ENCODE results near the gene RHBDL1.
A peak's percentile ranks its signal among the peaks of the same experiment; 100 is the strongest.

The RHBDL1 gene

DNA sequence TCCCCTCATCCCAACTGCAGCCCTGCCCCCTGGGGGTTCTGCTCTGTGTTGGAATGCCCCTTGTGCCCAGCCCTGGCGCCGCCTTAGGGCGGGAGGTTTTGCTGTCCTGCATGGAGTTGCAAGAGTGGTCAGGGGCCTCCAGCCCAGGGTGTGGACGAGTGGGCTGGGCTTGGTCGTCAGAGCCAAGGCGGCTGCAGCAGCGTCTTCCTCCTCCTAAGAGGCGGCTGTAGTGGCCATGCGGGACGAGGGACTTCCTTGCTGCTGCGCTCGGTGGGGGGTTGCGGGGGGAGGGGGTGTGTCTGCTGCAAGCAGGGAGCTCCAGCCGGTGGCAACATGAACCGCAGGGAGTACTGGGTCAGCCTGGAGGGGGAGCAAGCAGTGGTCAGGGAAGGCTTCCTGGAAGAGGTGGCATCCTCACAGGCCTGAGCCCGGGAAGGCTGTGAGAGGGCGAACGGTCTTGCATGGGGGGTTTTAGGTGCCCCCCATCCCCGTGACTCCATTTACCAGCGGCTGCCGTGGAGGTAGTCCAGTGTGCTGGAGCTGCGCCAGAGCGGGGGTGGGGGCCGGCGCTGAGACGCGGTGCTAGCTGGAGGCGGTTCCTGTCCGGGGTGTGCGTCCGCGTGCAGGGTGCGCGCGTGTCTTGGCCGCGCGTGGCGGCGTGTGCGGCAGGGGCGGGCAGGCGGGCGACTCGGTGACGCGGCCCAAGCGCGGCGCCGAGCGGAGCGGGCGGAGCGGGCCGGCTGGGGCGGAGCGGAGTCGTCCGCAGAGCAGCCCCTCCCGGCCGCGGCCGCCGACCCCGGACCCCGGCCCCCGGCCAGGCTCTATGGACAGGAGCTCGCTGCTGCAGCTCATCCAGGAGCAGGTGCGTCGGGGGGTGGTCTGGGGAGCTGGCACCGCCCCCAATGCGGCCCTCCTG, at the start of gene RHBDL1:
RHBDL1 (plus strand) TSS at position 704 of the 916 bp plus-strand sequence; CDS start at position 824, 120 bp downstream.
- no peak for DNase-seq (ENCODE audit: low spot score)

DNA sequence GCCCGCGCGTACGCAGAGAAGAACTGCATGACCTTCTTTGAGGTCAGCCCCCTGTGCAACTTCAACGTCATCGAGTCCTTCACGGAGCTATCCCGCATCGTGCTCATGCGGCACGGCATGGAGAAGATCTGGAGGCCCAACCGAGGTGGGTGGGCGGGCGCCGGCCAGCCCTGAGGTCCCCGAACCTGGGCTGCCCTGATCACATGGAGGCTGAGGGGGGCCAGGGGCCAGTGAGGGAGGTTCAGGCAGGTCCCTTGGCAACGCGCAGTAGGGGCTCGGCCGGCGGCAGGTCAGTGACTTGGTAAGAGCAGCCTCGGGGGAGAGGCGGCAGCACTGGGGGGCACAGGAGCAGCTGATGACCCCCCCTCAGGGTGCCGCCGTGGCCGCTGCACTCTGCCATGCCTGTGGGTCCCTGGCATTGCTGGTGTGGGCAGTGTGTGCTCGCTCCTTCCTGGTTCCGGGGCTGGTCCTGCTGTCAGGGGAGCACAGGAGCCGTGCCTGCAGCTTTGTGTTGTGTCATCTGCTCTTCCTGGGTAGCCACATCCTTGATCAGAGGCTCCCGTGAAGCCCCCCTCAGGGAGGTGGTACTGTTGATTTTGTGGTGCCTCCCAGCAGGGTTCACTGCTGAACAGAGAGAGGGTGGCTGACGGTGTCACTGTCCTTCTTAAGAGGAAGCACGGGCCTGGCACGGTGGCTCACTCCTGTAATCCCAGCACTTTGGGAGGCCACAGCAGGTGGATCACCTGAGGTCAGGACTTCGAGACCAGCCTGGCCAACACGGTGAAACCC, 49.3 kb upstream of the RHBDL1 start:
- DNase-seq (ENCODE audit: low spot score) = no peak

DNA sequence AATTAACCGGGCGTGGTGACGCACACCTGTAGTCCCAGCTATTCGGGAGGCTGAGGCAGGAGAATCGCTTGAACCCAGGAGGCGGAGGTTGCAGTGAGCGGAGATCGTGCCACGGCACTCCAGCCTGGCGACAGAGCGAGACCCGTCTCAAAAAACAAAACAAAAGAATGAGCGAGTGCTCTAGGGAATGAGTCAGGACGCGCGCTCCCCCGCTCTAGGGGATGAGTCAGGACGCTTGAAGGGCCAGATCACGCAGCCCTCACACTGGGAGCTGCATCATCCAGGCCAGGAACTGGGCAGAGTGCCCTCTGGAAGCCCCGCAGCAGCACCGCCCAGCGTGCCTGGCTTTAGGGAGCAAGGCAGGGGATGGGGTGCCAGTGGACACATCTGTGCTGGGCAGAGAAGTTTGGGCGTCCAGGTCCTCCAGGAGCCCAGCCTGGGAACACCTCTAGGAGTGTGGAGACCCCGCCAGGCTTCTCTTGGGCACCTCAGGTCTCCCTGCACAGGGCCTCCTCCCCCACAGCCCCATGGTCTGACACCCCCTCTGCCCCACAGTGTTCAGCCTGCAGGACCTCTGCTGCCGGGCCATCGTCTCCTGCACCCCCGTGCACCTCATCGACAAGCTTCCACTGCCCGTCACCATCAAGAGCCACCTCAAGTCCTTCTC, 48.6 kb upstream of the RHBDL1 start:
- DNase-seq (ENCODE audit: low spot score) = no peak

GRCh38 chr16:627454-628239, 47.8 kb upstream of the RHBDL1 start:
- no peak for DNase-seq (ENCODE audit: low spot score)

- no peak for DNase-seq (ENCODE audit: low spot score)
These were observed 47.0 kb upstream of the RHBDL1 start for GRCh38 chr16:628321-629061.

GRCh38 chr16:629185-629832, 46.2 kb upstream of the RHBDL1 start:
- DNase-seq (ENCODE audit: low spot score) = no peak

GRCh38 chr16:629833-630248, 45.6 kb upstream of the RHBDL1 start:
- DNase-seq (ENCODE audit: low spot score) = no peak

DNA sequence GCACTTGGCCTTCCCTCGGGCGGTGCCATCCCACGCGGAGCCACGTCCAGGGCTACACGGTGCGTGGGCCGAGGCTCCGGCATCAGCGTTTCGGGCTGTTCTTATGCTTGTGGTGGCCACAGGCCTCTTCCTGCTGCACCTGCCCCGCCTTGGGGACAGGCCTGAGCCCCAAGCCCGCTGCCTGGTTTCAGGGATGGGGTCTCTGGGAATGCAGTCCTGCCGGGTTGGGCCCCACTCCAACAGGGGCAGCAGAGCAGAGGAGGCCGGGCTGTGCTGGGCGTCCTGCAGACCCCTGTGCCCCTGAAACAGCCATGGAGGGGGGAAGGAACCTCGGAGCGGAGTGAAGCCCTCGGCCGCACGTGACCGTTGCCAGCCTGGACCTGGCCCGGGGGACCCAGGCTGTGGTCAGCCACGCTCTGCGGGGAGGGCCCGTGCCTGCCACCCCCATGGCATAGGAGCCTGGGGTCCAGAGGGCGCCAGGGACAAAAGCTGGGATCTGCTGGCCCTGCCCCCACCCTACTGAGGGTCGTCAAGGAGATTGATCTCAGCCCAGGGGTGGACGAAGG, 45.1 kb upstream of the RHBDL1 start:
- DNase-seq (ENCODE audit: low spot score) = no peak

- no peak for DNase-seq (ENCODE audit: low spot score)
These were observed 44.6 kb upstream of the RHBDL1 start, which contains the start of gene WFIKKN1 for GRCh38 chr16:630815-631405. Gene WFIKKN1, plus strand, starts transcription at chr16:630985. Its CDS starts 269 bp downstream, at chr16:631254.

DNA sequence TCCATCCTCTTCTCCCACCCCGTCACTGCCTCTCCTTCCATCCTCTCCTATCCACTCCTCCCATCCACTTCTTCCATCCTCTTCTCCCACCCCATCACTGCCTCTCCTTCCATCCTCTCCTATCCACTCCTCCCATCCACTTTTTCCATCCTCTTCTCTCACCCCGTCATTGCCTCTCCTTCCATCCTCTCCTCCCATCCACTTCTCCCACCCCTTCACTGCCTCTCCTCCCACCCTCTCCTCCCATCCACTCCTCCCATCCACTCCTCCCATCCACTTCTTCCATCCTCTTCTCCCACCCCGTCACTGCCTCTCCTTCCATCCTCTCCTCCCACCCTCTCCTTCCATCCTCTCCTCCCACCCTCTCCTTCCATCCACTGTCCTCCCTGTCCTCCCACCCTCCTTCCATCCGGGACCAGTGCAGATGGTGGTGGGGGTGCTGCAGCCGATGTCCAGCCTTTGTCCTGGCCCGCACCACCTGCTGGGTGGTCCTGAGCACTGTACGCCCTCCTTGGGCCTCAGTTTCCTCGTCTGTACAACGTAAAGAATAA, 43.6 kb upstream of the RHBDL1 start:
- DNase-seq (ENCODE audit: low spot score) = no peak

- no peak for DNase-seq (ENCODE audit: low spot score)
These were observed 42.8 kb upstream of the RHBDL1 start for GRCh38 chr16:632486-633335.

DNA sequence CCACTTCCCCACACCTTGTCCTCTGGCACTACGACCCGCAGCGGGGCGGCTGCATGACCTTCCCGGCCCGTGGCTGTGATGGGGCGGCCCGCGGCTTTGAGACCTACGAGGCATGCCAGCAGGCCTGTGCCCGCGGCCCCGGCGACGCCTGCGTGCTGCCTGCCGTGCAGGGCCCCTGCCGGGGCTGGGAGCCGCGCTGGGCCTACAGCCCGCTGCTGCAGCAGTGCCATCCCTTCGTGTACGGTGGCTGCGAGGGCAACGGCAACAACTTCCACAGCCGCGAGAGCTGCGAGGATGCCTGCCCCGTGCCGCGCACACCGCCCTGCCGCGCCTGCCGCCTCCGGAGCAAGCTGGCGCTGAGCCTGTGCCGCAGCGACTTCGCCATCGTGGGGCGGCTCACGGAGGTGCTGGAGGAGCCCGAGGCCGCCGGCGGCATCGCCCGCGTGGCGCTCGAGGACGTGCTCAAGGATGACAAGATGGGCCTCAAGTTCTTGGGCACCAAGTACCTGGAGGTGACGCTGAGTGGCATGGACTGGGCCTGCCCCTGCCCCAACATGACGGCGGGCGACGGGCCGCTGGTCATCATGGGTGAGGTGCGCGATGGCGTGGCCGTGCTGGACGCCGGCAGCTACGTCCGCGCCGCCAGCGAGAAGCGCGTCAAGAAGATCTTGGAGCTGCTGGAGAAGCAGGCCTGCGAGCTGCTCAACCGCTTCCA, 42.0 kb upstream of the RHBDL1 start:
- DNase-seq (ENCODE audit: low spot score) = no peak

GRCh38 chr16:634051-634670, 41.3 kb upstream of the RHBDL1 start:
- DNase-seq (ENCODE audit: low spot score) = no peak

GRCh38 chr16:634996-635395, 40.5 kb upstream of the RHBDL1 start:
- DNase-seq (ENCODE audit: low spot score) = no peak

- DNase-seq (ENCODE audit: low spot score) = no peak
These were observed 39.8 kb upstream of the RHBDL1 start for GRCh38 chr16:635573-636205.

- peak; percentile 94 for DNase-seq (ENCODE audit: low spot score)
These were observed 39.0 kb upstream of the RHBDL1 start, which contains the start of gene METTL26 for GRCh38 chr16:636206-637080. Gene METTL26, minus strand, starts transcription at chr16:636305. Its CDS starts 15 bp downstream, at chr16:636290.

Measured in hematopoietic multipotent progenitor cell treated with erythropoietin and hydrocortisone succinate and interleukin-3 and kit ligand, for 17 days (in vitro differentiated cells).